Right hindlimb (tissue), 1 donor: ENCODE data around the gene KANSL1.
A peak's percentile ranks its signal among the peaks of the same experiment; 100 is the strongest.

Experiments
- DNase-seq: peaks from one replicate; pipeline ENCODE4 v3.0.0-alpha.2; 2018

Gene KANSL1

GRCh38 chr17:46163929-46164594 is 29.2 kb downstream of the KANSL1 start:
- DNase-seq: no peak

GRCh38 chr17:46163316-46163715 is 29.9 kb downstream of the KANSL1 start:
- DNase-seq: no peak

DNA sequence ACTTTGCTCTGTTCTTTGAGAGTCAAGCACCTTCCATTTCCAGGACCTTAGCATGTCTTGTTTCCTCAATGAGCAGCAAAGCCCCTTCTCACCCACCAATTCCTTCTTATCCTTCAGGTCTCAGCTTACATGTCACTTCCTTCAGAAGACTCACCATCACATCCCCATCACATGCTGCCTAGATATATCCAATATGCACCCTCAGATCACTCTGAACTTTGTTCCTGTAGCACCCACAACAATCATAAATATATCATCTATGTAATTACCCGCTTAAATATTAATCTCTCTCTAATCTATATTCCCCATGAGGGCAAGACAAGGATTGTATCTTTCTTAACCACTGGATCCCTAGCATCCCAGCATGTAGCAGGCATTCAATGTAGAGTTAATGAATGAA is 30.4 kb downstream of the KANSL1 start:
- no peak for DNase-seq

DNA sequence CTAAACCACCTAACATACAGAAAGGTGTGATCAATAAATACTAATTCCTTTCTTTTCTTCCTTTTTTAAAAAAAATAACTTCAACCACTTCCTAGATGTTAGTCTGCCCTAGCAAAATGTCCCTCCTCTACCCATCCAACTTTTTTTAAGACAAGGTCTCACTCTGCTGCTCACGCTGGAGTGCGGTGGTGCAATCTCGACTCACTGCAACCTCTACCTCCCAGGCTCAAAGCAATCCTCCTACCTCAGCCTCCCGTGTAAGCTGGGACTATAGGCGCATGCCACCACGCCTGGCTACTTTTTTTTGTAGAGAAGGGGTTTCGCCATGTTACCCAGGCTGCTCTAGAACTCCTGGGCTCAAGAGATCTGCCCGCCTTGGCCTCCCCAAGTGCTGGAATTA is 33.1 kb downstream of the KANSL1 start:
- DNase-seq: no peak

DNA sequence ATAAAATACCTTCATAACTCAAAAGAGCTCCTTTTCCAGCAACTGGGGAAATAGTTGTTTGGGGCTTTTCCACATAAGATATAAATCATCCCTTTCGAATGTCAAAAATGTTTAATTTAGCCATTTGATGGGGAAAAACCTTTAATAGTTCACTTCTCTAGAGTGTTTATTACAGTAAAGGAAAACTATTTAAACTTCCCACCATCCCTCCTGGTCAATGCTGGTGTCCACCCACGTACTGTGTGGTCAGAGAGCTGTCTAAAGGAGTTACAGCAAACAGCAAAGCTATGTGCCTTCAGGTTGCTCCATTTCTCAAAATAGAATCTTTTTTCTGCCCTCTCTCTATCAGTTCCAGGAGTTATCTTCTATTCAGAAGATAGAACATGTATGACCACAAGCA is 33.5 kb downstream of the KANSL1 start:
- no peak for DNase-seq

- DNase-seq: no peak
Observed at GRCh38 chr17:46158323-46159296, 34.6 kb downstream of the KANSL1 start.

GRCh38 chr17:46157443-46158062 is 35.7 kb downstream of the KANSL1 start:
- no peak for DNase-seq

- DNase-seq: peak; percentile 33
Observed at GRCh38 chr17:46154151-46154816, 38.9 kb downstream of the KANSL1 start.

DNA sequence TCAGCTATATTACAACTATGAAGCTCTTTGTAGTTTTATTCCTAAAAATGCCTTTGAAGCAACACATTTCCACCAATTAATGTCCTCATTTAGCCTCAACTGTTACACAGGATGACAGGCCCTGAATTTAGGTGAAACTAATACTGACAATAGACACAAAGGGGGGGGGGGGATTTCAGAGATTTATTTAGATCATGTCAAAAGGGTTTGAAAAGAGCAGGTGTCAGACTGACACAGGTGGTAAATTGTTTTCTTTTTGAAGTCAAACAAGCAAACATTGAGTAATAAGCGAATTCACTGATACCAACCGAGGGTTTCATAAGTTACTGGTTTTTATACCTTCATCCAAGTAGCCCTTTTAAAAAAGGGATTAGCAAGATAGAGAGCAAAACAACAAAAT is 40.8 kb downstream of the KANSL1 start:
- no peak for DNase-seq

- no peak for DNase-seq
Observed at GRCh38 chr17:46151762-46152161, 41.5 kb downstream of the KANSL1 start.

- DNase-seq: no peak
Observed at GRCh38 chr17:46150216-46150963, 42.8 kb downstream of the KANSL1 start.

GRCh38 chr17:46148247-46148646 is 45.0 kb downstream of the KANSL1 start:
- DNase-seq: no peak

GRCh38 chr17:46147296-46147695 is 45.9 kb downstream of the KANSL1 start:
- DNase-seq: no peak

DNA sequence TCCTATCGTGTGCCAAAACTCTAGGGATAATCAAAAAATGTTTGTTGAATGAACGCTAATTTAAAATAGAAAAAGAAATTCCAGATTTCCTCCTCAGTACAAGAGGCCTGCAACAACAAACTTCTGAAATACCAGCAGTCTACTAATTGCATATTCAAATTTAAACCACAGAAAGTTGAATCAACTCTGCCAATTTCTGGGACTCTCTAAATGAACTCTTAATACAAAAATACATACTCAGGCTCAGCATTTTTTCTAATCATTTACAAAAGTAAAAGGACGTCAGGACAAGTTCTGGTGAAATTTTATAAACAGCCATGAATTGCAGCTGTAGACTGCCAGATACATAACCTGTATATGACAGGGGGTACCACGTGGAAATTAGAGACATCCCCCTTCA is 49.0 kb downstream of the KANSL1 start:
- no peak for DNase-seq

GRCh38 chr17:46143827-46144236 is 49.4 kb downstream of the KANSL1 start:
- DNase-seq: no peak

DNA sequence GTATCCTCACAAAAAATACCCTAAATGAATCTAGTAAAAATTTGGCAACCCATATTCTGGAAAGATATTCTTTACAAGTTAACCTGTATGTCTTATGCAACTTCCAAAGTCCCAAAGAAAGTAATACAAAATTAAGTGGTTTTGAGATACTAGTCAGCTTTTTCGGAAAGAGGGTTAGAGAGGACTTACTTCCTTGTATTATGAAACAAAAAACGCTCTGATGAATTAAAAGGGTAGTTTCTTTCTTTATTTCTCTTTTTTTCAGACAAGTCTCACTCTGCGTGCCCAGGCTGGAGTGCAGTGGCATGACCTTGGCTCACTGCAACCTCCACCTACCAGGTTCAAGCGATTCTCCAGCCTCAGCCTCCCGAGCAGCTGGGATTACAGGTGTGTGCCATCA is 51.6 kb downstream of the KANSL1 start:
- no peak for DNase-seq

DNA sequence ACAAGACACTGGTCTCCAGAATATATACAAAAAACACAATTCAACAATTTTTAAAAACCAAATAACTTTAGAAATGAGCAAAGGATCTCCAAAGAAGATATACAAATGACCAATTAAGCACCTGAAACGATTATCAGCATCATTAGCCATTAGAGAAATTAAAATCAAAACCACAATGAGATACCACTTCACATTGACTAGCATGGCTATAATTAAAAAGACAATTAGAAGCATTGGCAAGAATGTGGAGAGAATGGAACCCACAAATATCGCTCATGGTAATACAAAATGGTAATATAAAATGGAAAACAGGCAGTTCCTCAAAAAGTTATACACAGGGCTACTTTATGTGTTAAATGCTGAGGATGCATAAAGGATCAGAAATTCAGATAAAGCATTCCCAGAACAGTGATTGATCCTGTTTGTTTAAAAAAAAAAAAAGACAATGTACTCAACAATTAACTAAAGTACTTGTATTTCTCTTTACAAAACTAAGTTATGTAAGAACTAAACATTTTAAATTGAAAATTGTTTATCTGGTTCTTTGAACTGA is 52.5 kb downstream of the KANSL1 start:
- no peak for DNase-seq

GRCh38 chr17:46139432-46140210 is 53.6 kb downstream of the KANSL1 start:
- DNase-seq: no peak

GRCh38 chr17:46138473-46138872 is 54.8 kb downstream of the KANSL1 start:
- DNase-seq: no peak

GRCh38 chr17:46136820-46137219 is 56.4 kb downstream of the KANSL1 start:
- no peak for DNase-seq

GRCh38 chr17:46135879-46136563 is 57.2 kb downstream of the KANSL1 start:
- no peak for DNase-seq
